IMR-90 (cell line): ENCODE results near the gene AFG3L2. TPM values are rescaled to one million over a fixed set of nuclear protein-coding genes. Genes with fewer than 3 reads are reported as not detected.

Experiments
- ATAC-seq: fragments of 200-7000 bp; cut with Tn5 transposase; 2 replicates; pipeline ENCODE4 v1.9.1; 2020; ENCODE audit warnings: low read depth, mild to moderate bottlenecking, moderate library complexity
- BruUV-seq: library from RNA; stranded (reverse); fragments of 400-500 nt; replicated peaks from 2 replicates; lab custom pipeline; 2021; lab: Mats Ljungman, UMichigan
- CTCF ChIA-PET: fragments of 300-600 bp; formaldehyde crosslinking; extraction: SDS; loops from one replicate; lab custom pipeline; 2021; ENCODE audit warnings: antibody characterized with exemption; lab: Yijun Ruan, JAX
- POLR2A ChIA-PET: fragments of 300-600 bp; sonication (Branson Sonifier 250); formaldehyde crosslinking; loops from one replicate; lab custom pipeline; 2022; ENCODE audit warnings: antibody characterized with exemption; ENCODE audit not compliant: unreplicated experiment; lab: Charles Lee
- DNase-seq: peaks from one replicate; pipeline ENCODE4 v3.0.0; 2013
- H2AFZ ChIP-seq: replicated peaks from 2 replicates; pipeline ENCODE3; 2013; ENCODE audit warnings: low read length, mild to moderate bottlenecking; ENCODE audit not compliant: poor library complexity
- H2AK5ac ChIP-seq: 2 replicates; pipeline ENCODE4 v1.6.1; 2013; ENCODE audit warnings: low read depth, low read length, inconsistent platforms
- H2AK9ac ChIP-seq: replicated peaks from 2 replicates; pipeline ENCODE3; 2013; ENCODE audit warnings: mild to moderate bottlenecking, low read depth, low read length, moderate library complexity; ENCODE audit not compliant: poor library complexity
- H2BK120ac ChIP-seq: 2 replicates; pipeline ENCODE4 v1.6.1; 2013; ENCODE audit warnings: low read depth, low read length, inconsistent platforms
- H2BK15ac ChIP-seq: 3 replicates; pipeline ENCODE4 v1.6.1; 2013; ENCODE audit warnings: low read depth, low read length, inconsistent platforms
- H2BK20ac ChIP-seq: 2 replicates; pipeline ENCODE4 v1.6.1; 2013; ENCODE audit warnings: low read depth, mild to moderate bottlenecking, inconsistent platforms, low read length, moderate library complexity
- H2BK5ac ChIP-seq: 2 replicates; pipeline ENCODE4 v1.6.1; 2013; ENCODE audit warnings: mild to moderate bottlenecking, low read depth, low read length, inconsistent platforms; ENCODE audit not compliant: poor library complexity, severe bottlenecking
- H3K14ac ChIP-seq: replicated peaks from 2 replicates; pipeline ENCODE4 v1.6.1; 2013; ENCODE audit warnings: low read depth, low read length, inconsistent platforms
- H3K18ac ChIP-seq: 2 replicates; pipeline ENCODE4 v1.6.1; 2013; ENCODE audit warnings: low read depth, low read length, control low read depth
- H3K23ac ChIP-seq: 2 replicates; pipeline ENCODE4 v1.6.1; 2013; ENCODE audit warnings: low read depth, low read length, inconsistent platforms
- H3K27ac ChIP-seq: 2 replicates; pipeline ENCODE4 v1.5.1; 2013; ENCODE audit warnings: mild to moderate bottlenecking, control low read depth, low read length; ENCODE audit not compliant: insufficient read depth
- H3K27me3 ChIP-seq: 2 replicates; pipeline ENCODE4 v1.6.1; 2013; ENCODE audit warnings: low read length; ENCODE audit not compliant: control insufficient read depth, insufficient read depth
- H3K36me3 ChIP-seq: 2 replicates; pipeline ENCODE4 v1.6.1; 2013; ENCODE audit warnings: low read length, mixed read lengths; ENCODE audit not compliant: control insufficient read depth, insufficient read depth
- H3K4ac ChIP-seq: 2 replicates; pipeline ENCODE4 v1.6.1; 2013; ENCODE audit warnings: low read depth, low read length, inconsistent platforms
- H3K4me1 ChIP-seq: 2 replicates; pipeline ENCODE4 v1.6.1; 2013; ENCODE audit warnings: low read length, mixed read lengths; ENCODE audit not compliant: control insufficient read depth, insufficient read depth
- H3K4me2 ChIP-seq: 2 replicates; pipeline ENCODE4 v1.6.1; 2013; ENCODE audit warnings: low read depth, mild to moderate bottlenecking, control low read depth, low read length, moderate library complexity
- H3K4me3 ChIP-seq: 2 replicates; pipeline ENCODE4 v1.5.1; 2013; ENCODE audit warnings: low read depth, mild to moderate bottlenecking, control low read depth, low read length, moderate library complexity; ENCODE audit not compliant: insufficient read depth
- H3K56ac ChIP-seq: 2 replicates; pipeline ENCODE4 v1.6.1; 2013; ENCODE audit warnings: low read length, inconsistent platforms; ENCODE audit not compliant: insufficient read depth; ENCODE audit errors: extremely low read depth
- H3K79me1 ChIP-seq, 2 experiments: 2 replicates each; pipeline ENCODE4 v1.6.1; 2013; ENCODE audit warnings: low read length in 2 of 2, inconsistent platforms in 1 of 2, low read depth in 1 of 2
- H3K9ac ChIP-seq: 2 replicates; pipeline ENCODE4 v1.6.1; 2013; ENCODE audit warnings: low read depth, low read length, control low read depth
- H3K9me1 ChIP-seq: 2 replicates; pipeline ENCODE4 v1.6.1; 2013; ENCODE audit warnings: low read length, inconsistent platforms; ENCODE audit not compliant: insufficient read depth
- H3K9me3 ChIP-seq: 2 replicates; pipeline ENCODE4 v1.6.1; 2013; ENCODE audit warnings: low read length; ENCODE audit not compliant: control insufficient read depth, insufficient read depth
- H4K20me1 ChIP-seq: 2 replicates; pipeline ENCODE4 v1.6.1; 2013; ENCODE audit warnings: low read length, inconsistent platforms; ENCODE audit not compliant: insufficient read depth
- H4K5ac ChIP-seq: 2 replicates; pipeline ENCODE4 v1.6.1; 2013; ENCODE audit warnings: mild to moderate bottlenecking, low read depth, low read length, control low read depth
- H4K8ac ChIP-seq, 2 experiments: 2 replicates each; pipeline ENCODE4 v1.6.1; 2013; ENCODE audit warnings: low read depth in 2 of 2, low read length in 2 of 2, control low read depth in 1 of 2, inconsistent platforms in 1 of 2
- H4K91ac ChIP-seq: 2 replicates; pipeline ENCODE4 v1.6.1; 2013; ENCODE audit warnings: low read depth, low read length, inconsistent platforms; ENCODE audit not compliant: insufficient read depth
- BHLHE40 ChIP-seq: fragments of 150-350 bp; IDR thresholded peaks from 2 replicates; pipeline ENCODE4 v1.6.1; 2016; ENCODE audit warnings: mild to moderate bottlenecking, low read depth, low read length
- CTCF ChIP-seq: conservative IDR thresholded peaks from 2 replicates; pipeline ENCODE4 v1.5.1; 2012; ENCODE audit warnings: mild to moderate bottlenecking, low read depth, low read length, improper control_type of control experiment
- MAFK ChIP-seq: IDR thresholded peaks from 2 replicates; pipeline ENCODE4 v1.6.1; 2012; ENCODE audit warnings: low read depth, low read length, improper control_type of control experiment
- RAD21 ChIP-seq: IDR thresholded peaks from 2 replicates; pipeline ENCODE4 v1.6.1; 2012; ENCODE audit warnings: low read length, improper control_type of control experiment
- WGBS, 2 experiments: methylation state at CpG; one replicate each; pipeline versions ENCODE4 v1.1.5 to v1.1.7; 2013; ENCODE audit warnings: missing lambda C conversion rate in 2 of 2; ENCODE audit not compliant: insufficient read length in 1 of 2; ENCODE audit errors: extremely low coverage in 2 of 2; 5-methylcytosine and 5-hydroxymethylcytosine counted together
- dilution Hi-C: fragments of 300-500 bp; cut with HindIII; formaldehyde crosslinking; loops from one replicate; pipeline ENCODE4 v1.14.3; 2018; ENCODE audit warnings: low sequenced_read_pairs; ENCODE audit not compliant: unreplicated experiment
- in situ Hi-C: fragments of 300-500 bp; cut with MboI; formaldehyde crosslinking; loops from 3 replicates; pipeline ENCODE4 v1.14.3; 2019; ENCODE audit warnings: low sequenced_read_pairs, inconsistent platforms, mixed read lengths
- intact Hi-C: fragments of 100-400 bp; cut with micrococcal nuclease; formaldehyde crosslinking; loops from 2 replicates; pipeline ENCODE4 v1.10.0; 2022
- polyA plus RNA-seq, 3 experiments: library from polyadenylated mRNA; depleted of rRNA; stranded (reverse); fragments of >200 nt; gene quantifications; 2 replicates each; pipeline ENCODE4 v1.2.3, GENCODE V29; 2012; ENCODE audit warnings: low replicate concordance in 1 of 3
- total RNA-seq: library from RNA; depleted of rRNA; stranded (reverse); fragments of >200 nt; gene quantifications from 2 replicates; pipeline ENCODE4 v1.2.3, GENCODE V29; 2012

AFG3L2 gene
- total and polyA plus RNA-seq, 2 of the 4 experiments (the other 2 are of a cell fraction) = 26.9 to 37.6 TPM

GRCh38 chr18:12306752-12307700 lies 70.0 kb downstream of the AFG3L2 start:
- Histone ChIP-seq H3K14ac (peak overlapping the region; percentile 71), H3K23ac (peak overlapping the region; percentile 89), H3K9ac (peak overlapping the region; percentile 77), H3K9me3 (no peaks in the 10 kb centered on the region), H2BK15ac (no peak overlapping the region; the same call in 2 of the 3 replicates), H3K56ac (peak overlapping the region; percentile 89), H2BK5ac (peak overlapping the region; percentile 78), H4K5ac (peak overlapping the region; percentile 38), H3K4me1 (peaks cover 16% of the 10 kb centered on the region), H4K8ac (peak overlapping the region; percentile 58 to 87), H2BK120ac (peak overlapping the region; percentile 63), H4K91ac (peak overlapping the region; percentile 72), H3K4ac (peak overlapping the region; percentile 83), H3K27me3 (no peaks in the 10 kb centered on the region), H3K27ac (peak overlapping the region; percentile 84), H3K4me2 (peak overlapping the region; percentile 92), H3K79me1 (peaks cover 17 to 47% of the 10 kb centered on the region in 2 experiments; a peak in 3 of 4 replicates), H2AFZ (peak overlapping the region; percentile 86), H3K9me1 (peaks cover 18% of the 10 kb centered on the region; the same call in 1 of the 2 replicates), H3K36me3 (peaks cover 19% of the 10 kb centered on the region), H3K18ac (peak overlapping the region; percentile 25), H2AK9ac (peak overlapping the region; percentile 97), H4K20me1 (peaks cover 29% of the 10 kb centered on the region), H3K4me3 (peak overlapping the region; percentile 96), H2BK20ac (peak overlapping the region; percentile 47; the same call in 1 of the 2 replicates), H2AK5ac (peak overlapping the region; percentile 78)
- CTCF ChIA-PET = interaction anchor here (0.8 to 1.1 kb wide), 2 partner anchors 12 to 35 kb away, joined by 3 read pairs; no protein-coding TSS in a partner anchor
- TF ChIP-seq MAFK = no peak
- peak; percentile 72 for TF ChIP-seq BHLHE40
- peak; percentile 42 for TF ChIP-seq RAD21
- TF ChIP-seq CTCF = peak; percentile 43
- BruUV-seq = TSS peak; percentile 84
- dilution Hi-C loops = no loop called here
- ATAC-seq (peak; percentile 33), DNase-seq (peak; percentile 76)
- in situ Hi-C loops = loop anchor here (5.0 kb wide), 1 partner anchor 35 kb away; no protein-coding TSS in a partner anchor
- WGBS, 2 experiments = 27% methylated on average over 16 of the region's 39 CpGs; no CpG with 5 or more reads in 1 of the 2 experiments
- POLR2A ChIA-PET = interaction anchor here (0.6 to 1.3 kb wide), 6 partner anchors 13 to 28 kb away, joined by 3 to 7 read pairs (median 4); no protein-coding TSS in a partner anchor
- intact Hi-C loops = loop anchor here (2.0 kb wide), 1 partner anchor 18 kb away; no protein-coding TSS in a partner anchor
